Hepatocyte (in vitro differentiated cells): ENCODE data around the gene SLC45A3.

Experiments
- EZH2 ChIP-seq: fragments of 200-600 bp; sonication (generic); IDR thresholded peaks from 2 replicates; pipeline ENCODE4 v1.6.1; 2016; ENCODE audit warnings: antibody characterized with exemption, mild to moderate bottlenecking, borderline replicate concordance
- EZH2phosphoT487 ChIP-seq: fragments of 200-600 bp; sonication (generic); IDR thresholded peaks from one replicate; pipeline ENCODE4 v1.6.1; 2018; ENCODE audit warnings: antibody characterized with exemption, mild to moderate bottlenecking, low read depth, moderate library complexity; ENCODE audit not compliant: unreplicated experiment, severe bottlenecking
- TF ChIP-seq, protein P1 (sequence below): fragments of 200-600 bp; sonication (generic); IDR thresholded peaks from 2 replicates; pipeline ENCODE4 v1.5.1; 2016; ENCODE audit warnings: antibody characterized with exemption, mild to moderate bottlenecking; ENCODE audit not compliant: poor library complexity

DNA sequence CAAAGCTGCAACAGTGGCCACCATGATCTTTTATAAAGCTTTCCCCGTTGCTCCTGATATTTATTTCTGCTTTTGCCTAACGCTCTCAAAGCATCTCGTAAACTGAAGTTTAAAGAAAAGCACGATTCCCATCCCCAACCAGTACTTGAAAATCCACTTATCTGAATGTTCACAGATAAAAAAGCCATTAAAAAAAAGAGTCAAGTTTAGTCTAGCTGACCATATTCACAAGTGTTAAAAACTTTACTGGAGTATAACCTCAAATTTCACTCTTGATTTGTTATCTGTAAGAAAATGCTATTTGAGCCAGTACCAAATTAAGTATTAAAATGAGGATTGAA lies 34.6 kb upstream of the SLC45A3 start:
- TF ChIP-seq, protein P1, sequence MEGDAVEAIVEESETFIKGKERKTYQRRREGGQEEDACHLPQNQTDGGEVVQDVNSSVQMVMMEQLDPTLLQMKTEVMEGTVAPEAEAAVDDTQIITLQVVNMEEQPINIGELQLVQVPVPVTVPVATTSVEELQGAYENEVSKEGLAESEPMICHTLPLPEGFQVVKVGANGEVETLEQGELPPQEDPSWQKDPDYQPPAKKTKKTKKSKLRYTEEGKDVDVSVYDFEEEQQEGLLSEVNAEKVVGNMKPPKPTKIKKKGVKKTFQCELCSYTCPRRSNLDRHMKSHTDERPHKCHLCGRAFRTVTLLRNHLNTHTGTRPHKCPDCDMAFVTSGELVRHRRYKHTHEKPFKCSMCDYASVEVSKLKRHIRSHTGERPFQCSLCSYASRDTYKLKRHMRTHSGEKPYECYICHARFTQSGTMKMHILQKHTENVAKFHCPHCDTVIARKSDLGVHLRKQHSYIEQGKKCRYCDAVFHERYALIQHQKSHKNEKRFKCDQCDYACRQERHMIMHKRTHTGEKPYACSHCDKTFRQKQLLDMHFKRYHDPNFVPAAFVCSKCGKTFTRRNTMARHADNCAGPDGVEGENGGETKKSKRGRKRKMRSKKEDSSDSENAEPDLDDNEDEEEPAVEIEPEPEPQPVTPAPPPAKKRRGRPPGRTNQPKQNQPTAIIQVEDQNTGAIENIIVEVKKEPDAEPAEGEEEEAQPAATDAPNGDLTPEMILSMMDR, result no peak
- TF ChIP-seq EZH2 (no peak), EZH2phosphoT487 (no peak)
